Activated CD4-positive, alpha-beta T cell treated with anti-CD3 and anti-CD28 coated beads for 48 hours (primary cell): ENCODE results near the gene ZDHHC11.
"Not testable (repeated sequence)": the region's sequence is repeated elsewhere in the genome, so short reads cannot be mapped to it uniquely, and the experiment has no call there.

ENCODE experiments used
- DNase-seq: peaks from one replicate; pipeline ENCODE4 v3.0.0-alpha.2; 2020

The ZDHHC11 gene

GRCh38 chr5:798505-799138, 52.2 kb downstream of the ZDHHC11 start:
- DNase-seq: not testable (repeated sequence)

- not testable (repeated sequence) for DNase-seq
Observed at GRCh38 chr5:797986-798385, 52.8 kb downstream of the ZDHHC11 start.

GRCh38 chr5:795873-796272, 54.9 kb downstream of the ZDHHC11 start:
- DNase-seq: not testable (repeated sequence)

- not testable (repeated sequence) for DNase-seq
Observed at GRCh38 chr5:794948-795347, 55.8 kb downstream of the ZDHHC11 start.

GRCh38 chr5:788703-789102, 62.1 kb downstream of the ZDHHC11 start:
- DNase-seq: not testable (repeated sequence)

- not testable (repeated sequence) for DNase-seq
Observed at GRCh38 chr5:787857-788233, 62.9 kb downstream of the ZDHHC11 start.

- DNase-seq: not testable (repeated sequence)
Observed at GRCh38 chr5:787224-787856, 63.4 kb downstream of the ZDHHC11 start.

GRCh38 chr5:785181-785705, 65.5 kb downstream of the ZDHHC11 start:
- DNase-seq: peak; percentile 17

- peak; percentile 94 for DNase-seq
Observed at GRCh38 chr5:784428-785177, 66.2 kb downstream of the ZDHHC11 start, which contains the start of gene ZDHHC11B. Gene ZDHHC11B, minus strand, starts transcription at chr5:784729. Its CDS starts 17,810 bp downstream, at chr5:766919.

- peak; percentile 18 for DNase-seq
Observed at GRCh38 chr5:783881-784427, 66.8 kb downstream of the ZDHHC11 start.

GRCh38 chr5:783049-783802, 67.6 kb downstream of the ZDHHC11 start:
- DNase-seq: peak; percentile 30

GRCh38 chr5:782356-782755, 68.4 kb downstream of the ZDHHC11 start:
- DNase-seq: not testable (repeated sequence)

- not testable (repeated sequence) for DNase-seq
Observed at GRCh38 chr5:780571-780970, 70.2 kb downstream of the ZDHHC11 start.

- not testable (repeated sequence) for DNase-seq
Observed at GRCh38 chr5:778967-779366, 71.8 kb downstream of the ZDHHC11 start.

GRCh38 chr5:778421-778820, 72.4 kb downstream of the ZDHHC11 start:
- DNase-seq: not testable (repeated sequence)

GRCh38 chr5:777756-778161, 73.0 kb downstream of the ZDHHC11 start:
- DNase-seq: no peak

GRCh38 chr5:776862-777711, 73.7 kb downstream of the ZDHHC11 start:
- peak; percentile 4 for DNase-seq

GRCh38 chr5:775961-776861, 74.6 kb downstream of the ZDHHC11 start:
- peak; percentile 4 for DNase-seq

GRCh38 chr5:775595-775960, 75.2 kb downstream of the ZDHHC11 start:
- not testable (repeated sequence) for DNase-seq

- peak; percentile 7 for DNase-seq
Observed at GRCh38 chr5:774854-775505, 75.8 kb downstream of the ZDHHC11 start.
